ENCODE results near the gene SYNPO2.

DNA sequence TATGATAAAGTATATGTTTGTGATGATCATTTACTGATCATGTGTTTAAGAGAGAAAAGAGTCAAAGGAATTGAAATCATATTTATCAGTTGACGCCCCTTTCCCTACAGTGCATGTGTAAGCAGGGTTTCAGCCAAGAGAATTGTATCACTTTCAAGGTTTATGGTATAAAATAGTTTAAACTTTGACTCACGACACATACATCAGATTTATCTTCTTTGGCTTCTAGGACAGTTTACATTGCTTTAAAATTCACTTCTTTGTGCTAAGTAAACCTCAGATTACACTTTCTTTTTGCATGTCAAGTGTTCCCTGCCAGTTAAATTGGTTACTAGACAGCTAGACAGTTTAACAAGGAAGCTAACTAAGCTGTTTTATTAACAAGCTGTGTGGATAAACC lies 160.7 kb downstream of the SYNPO2 start:
- TF ChIP-seq, protein P1, sequence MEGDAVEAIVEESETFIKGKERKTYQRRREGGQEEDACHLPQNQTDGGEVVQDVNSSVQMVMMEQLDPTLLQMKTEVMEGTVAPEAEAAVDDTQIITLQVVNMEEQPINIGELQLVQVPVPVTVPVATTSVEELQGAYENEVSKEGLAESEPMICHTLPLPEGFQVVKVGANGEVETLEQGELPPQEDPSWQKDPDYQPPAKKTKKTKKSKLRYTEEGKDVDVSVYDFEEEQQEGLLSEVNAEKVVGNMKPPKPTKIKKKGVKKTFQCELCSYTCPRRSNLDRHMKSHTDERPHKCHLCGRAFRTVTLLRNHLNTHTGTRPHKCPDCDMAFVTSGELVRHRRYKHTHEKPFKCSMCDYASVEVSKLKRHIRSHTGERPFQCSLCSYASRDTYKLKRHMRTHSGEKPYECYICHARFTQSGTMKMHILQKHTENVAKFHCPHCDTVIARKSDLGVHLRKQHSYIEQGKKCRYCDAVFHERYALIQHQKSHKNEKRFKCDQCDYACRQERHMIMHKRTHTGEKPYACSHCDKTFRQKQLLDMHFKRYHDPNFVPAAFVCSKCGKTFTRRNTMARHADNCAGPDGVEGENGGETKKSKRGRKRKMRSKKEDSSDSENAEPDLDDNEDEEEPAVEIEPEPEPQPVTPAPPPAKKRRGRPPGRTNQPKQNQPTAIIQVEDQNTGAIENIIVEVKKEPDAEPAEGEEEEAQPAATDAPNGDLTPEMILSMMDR (IDR thresholded peaks at IDR 0.05 in 4 of 5, conservative IDR thresholded peaks at IDR 0.05 in 1 of 5), result no peak
- TF ChIP-seq POLR2A (IDR thresholded peaks at IDR 0.05), result no peak

Measured in gastrocnemius medialis (tissue), 4 donors.